Measurements from ENCODE around the gene VWA5B1.
"Not testable (repeated sequence)": the region's sequence is repeated elsewhere in the genome, so short reads cannot be mapped to it uniquely, and the experiment has no call there.

The VWA5B1 gene

GRCh38 chr1:20266141-20266540 lies 24.5 kb upstream of the VWA5B1 start:
- in situ Hi-C loops (cut with HindIII; ENCODE audit: low pct_unique_long_range_greater_than_20kb, low sequenced_read_pairs), result no loop called here
- DNase-seq (ENCODE audit: low read depth in 1 of 2, low spot score in 1 of 2), result no peak
- TF ChIP-seq JUND (IDR thresholded peaks at IDR 0.05; ENCODE audit: low read depth), result no peak

GRCh38 chr1:20266642-20267041 lies 24.0 kb upstream of the VWA5B1 start:
- in situ Hi-C loops (cut with HindIII; ENCODE audit: low pct_unique_long_range_greater_than_20kb, low sequenced_read_pairs), result no loop called here
- no peak for DNase-seq (ENCODE audit: low read depth in 1 of 2, low spot score in 1 of 2)
- no peak for TF ChIP-seq JUND (IDR thresholded peaks at IDR 0.05; ENCODE audit: low read depth)

GRCh38 chr1:20271498-20272400 lies 18.9 kb upstream of the VWA5B1 start:
- in situ Hi-C loops (cut with HindIII; ENCODE audit: low pct_unique_long_range_greater_than_20kb, low sequenced_read_pairs), result no loop called here
- no peak for DNase-seq (ENCODE audit: low read depth in 1 of 2, low spot score in 1 of 2)
- no peak for TF ChIP-seq JUND (IDR thresholded peaks at IDR 0.05; ENCODE audit: low read depth)

- in situ Hi-C loops (cut with HindIII; ENCODE audit: low pct_unique_long_range_greater_than_20kb, low sequenced_read_pairs); DNase-seq (ENCODE audit: low read depth in 1 of 2, low spot score in 1 of 2): not testable (repeated sequence)
Observed at GRCh38 chr1:20273716-20274115, 17.0 kb upstream of the VWA5B1 start.

- DNase-seq (ENCODE audit: low read depth in 1 of 2, low spot score in 1 of 2), result no peak
- TF ChIP-seq JUND (IDR thresholded peaks at IDR 0.05; ENCODE audit: low read depth), result no peak
- in situ Hi-C loops (cut with HindIII; ENCODE audit: low pct_unique_long_range_greater_than_20kb, low sequenced_read_pairs), result no loop called here
Observed at GRCh38 chr1:20275319-20275925, 15.3 kb upstream of the VWA5B1 start.

GRCh38 chr1:20276485-20277159 lies 14.1 kb upstream of the VWA5B1 start:
- in situ Hi-C loops (cut with HindIII; ENCODE audit: low pct_unique_long_range_greater_than_20kb, low sequenced_read_pairs), result no loop called here
- TF ChIP-seq JUND (IDR thresholded peaks at IDR 0.05; ENCODE audit: low read depth), result no peak
- no peak for DNase-seq (ENCODE audit: low read depth in 1 of 2, low spot score in 1 of 2)

- TF ChIP-seq JUND (IDR thresholded peaks at IDR 0.05; ENCODE audit: low read depth), result no peak
- in situ Hi-C loops (cut with HindIII; ENCODE audit: low pct_unique_long_range_greater_than_20kb, low sequenced_read_pairs), result no loop called here
- no peak for DNase-seq (ENCODE audit: low read depth in 1 of 2, low spot score in 1 of 2)
Observed at GRCh38 chr1:20278692-20279130, 12.0 kb upstream of the VWA5B1 start.

- TF ChIP-seq JUND (IDR thresholded peaks at IDR 0.05; ENCODE audit: low read depth), result no peak
- DNase-seq (ENCODE audit: low read depth in 1 of 2, low spot score in 1 of 2), result peak; percentile 11 to 39
- in situ Hi-C loops (cut with HindIII; ENCODE audit: low pct_unique_long_range_greater_than_20kb, low sequenced_read_pairs), result no loop called here
Observed at GRCh38 chr1:20279509-20279908, 11.2 kb upstream of the VWA5B1 start.

GRCh38 chr1:20280341-20280740 lies 10.3 kb upstream of the VWA5B1 start:
- no peak for TF ChIP-seq JUND (IDR thresholded peaks at IDR 0.05; ENCODE audit: low read depth)
- no peak for DNase-seq (ENCODE audit: low read depth in 1 of 2, low spot score in 1 of 2)
- in situ Hi-C loops (cut with HindIII; ENCODE audit: low pct_unique_long_range_greater_than_20kb, low sequenced_read_pairs), result no loop called here

GRCh38 chr1:20280906-20281305 lies 9.8 kb upstream of the VWA5B1 start:
- no peak for TF ChIP-seq JUND (IDR thresholded peaks at IDR 0.05; ENCODE audit: low read depth)
- in situ Hi-C loops (cut with HindIII; ENCODE audit: low pct_unique_long_range_greater_than_20kb, low sequenced_read_pairs), result no loop called here

GRCh38 chr1:20281801-20282200 lies 8.9 kb upstream of the VWA5B1 start:
- no peak for TF ChIP-seq JUND (IDR thresholded peaks at IDR 0.05; ENCODE audit: low read depth)
- in situ Hi-C loops (cut with HindIII; ENCODE audit: low pct_unique_long_range_greater_than_20kb, low sequenced_read_pairs), result no loop called here
- no peak for DNase-seq (ENCODE audit: low read depth in 1 of 2, low spot score in 1 of 2)

More at GRCh38 chr1:20280906-20281305, 9.8 kb upstream of the VWA5B1 start:
- DNase-seq (ENCODE audit: low read depth in 1 of 2, low spot score in 1 of 2), result no peak

- TF ChIP-seq JUND (IDR thresholded peaks at IDR 0.05; ENCODE audit: low read depth), result no peak
- no peak for DNase-seq (ENCODE audit: low read depth in 1 of 2, low spot score in 1 of 2)
- in situ Hi-C loops (cut with HindIII; ENCODE audit: low pct_unique_long_range_greater_than_20kb, low sequenced_read_pairs), result no loop called here
Observed at GRCh38 chr1:20282533-20282932, 8.1 kb upstream of the VWA5B1 start.

GRCh38 chr1:20284046-20284445 lies 6.6 kb upstream of the VWA5B1 start:
- TF ChIP-seq JUND (IDR thresholded peaks at IDR 0.05; ENCODE audit: low read depth), result no peak
- DNase-seq (ENCODE audit: low read depth in 1 of 2, low spot score in 1 of 2), result no peak
- in situ Hi-C loops (cut with HindIII; ENCODE audit: low pct_unique_long_range_greater_than_20kb, low sequenced_read_pairs), result no loop called here

Data from T47D (cell line).